Dermis blood vessel endothelial cell (primary cell): ENCODE data around the gene TOP2A. TPM values are rescaled to one million over a fixed set of nuclear protein-coding genes. Genes with fewer than 3 reads are reported as not detected.
"Not testable (repeated sequence)": the region's sequence is repeated elsewhere in the genome, so short reads cannot be mapped to it uniquely, and the experiment has no call there.

Experiments used
- DNase-seq: peaks from one replicate; pipeline ENCODE4 v3.0.0; 2010
- total RNA-seq: library from RNA; depleted of rRNA; stranded (reverse); fragments of >200 nt; gene quantifications from 2 replicates; pipeline ENCODE4 v1.2.3, GENCODE V29; 2014

The TOP2A gene
- total RNA-seq, 1 donor from 2014 or later, result 39.3 TPM

DNA sequence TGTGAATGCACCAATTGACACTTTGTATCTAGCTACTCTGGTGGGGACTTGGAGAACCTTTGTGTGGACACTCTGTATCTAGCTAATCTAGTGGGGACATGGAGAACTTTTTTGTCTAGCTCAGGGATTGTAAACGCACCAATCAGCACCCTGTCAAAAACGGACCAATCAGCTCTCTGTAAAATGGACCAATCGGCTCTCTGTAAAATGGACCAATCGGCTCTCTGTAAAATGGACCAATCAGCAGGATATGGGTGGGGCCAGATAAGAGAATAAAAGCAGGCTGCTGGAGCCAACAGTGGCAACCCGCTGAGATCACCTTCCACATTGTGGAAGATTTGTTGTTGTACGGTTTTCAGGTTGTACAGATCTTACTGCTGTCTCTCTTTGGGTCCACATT is 41.2 kb downstream of the TOP2A start:
- not testable (repeated sequence) for DNase-seq

DNA sequence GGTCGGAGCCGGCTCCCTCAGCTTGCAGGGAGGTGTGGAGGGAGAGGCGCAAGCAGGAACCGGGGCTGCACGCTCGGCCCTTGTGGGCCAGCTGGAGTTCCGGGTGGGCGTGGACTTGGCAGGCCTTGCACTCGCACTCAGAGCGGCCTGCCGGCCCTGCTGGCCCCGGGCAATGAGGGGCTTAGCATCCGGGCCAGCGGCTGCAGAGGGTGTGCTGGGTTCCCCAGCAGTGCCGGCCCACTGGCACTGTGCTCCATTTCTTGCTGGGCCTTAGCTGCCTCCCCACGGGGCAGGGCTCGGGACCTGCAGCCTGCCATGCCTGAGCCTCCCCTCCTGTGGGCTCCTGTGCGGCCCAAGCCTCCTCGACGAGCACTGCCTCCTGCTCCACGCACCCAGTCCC is 41.9 kb downstream of the TOP2A start:
- DNase-seq, result not testable (repeated sequence)

DNA sequence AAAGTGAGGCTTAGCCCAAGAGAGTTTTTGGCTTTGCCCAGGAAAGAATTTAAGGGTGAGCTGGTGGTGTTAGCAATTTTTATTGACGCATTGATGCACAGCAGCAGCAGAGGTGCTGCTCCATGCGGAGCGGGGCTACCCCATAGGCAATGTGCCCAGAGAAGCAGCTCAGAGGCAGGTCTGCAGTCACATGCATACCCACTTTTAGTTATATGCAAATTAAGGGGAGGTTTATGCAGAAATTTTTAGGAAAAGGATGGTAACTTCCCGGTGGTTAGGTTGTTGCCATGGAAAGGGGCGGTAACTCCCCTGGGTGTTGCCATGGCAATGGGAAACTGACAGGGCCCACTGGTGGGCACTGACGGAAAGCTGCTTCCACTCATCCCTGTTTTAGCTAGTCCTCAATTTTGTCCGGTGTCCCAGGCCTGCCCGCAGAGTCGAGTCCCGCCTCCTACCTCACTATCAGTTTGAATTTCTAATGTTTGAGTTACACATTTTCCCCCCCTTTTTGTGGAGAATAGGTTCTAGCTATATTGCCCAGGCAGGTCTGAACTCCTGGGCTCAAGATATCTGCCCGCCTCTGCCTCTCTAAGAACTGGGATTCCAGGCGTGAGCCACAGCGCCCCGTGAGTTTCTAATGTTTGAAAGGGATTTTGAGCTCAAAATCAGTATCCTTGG is 42.7 kb downstream of the TOP2A start:
- DNase-seq, result no peak

DNA sequence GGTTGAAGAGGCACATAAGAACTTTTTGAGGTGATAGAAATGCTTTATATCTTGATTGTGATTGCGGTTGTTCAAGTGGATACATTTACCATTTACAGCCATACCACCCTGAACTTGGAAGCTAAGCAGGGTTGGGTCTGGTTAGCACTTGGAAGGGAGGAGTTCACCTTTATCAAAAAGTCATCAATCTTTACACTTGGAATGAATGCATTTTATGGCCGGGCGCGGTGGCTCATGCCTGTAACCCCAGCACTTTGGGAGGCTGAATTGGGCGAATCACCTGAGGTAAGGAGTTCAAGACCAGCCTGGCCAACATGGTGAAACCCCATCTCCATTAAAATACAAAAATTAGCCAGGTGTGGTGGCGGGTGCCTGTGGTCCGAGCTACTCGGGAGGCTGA is 43.7 kb downstream of the TOP2A start:
- no peak for DNase-seq

DNA sequence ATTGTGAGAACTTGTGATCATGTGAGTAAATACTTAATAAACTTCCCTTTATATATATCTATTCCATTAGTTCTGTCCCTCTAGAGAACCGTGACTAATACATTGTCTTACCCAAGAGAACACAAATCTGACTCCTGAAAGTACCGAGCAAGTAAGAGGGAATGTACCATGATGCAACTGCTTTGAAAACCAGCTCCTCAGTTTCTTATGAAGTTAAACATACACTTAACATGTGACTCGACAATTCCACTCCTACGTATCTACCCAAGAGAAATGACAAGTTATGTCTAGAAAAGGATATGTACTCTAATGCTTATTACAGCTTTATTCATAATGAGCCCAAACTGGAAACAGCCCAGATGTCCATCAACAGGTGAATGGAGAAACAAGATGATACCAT is 44.4 kb downstream of the TOP2A start:
- DNase-seq, result no peak

DNA sequence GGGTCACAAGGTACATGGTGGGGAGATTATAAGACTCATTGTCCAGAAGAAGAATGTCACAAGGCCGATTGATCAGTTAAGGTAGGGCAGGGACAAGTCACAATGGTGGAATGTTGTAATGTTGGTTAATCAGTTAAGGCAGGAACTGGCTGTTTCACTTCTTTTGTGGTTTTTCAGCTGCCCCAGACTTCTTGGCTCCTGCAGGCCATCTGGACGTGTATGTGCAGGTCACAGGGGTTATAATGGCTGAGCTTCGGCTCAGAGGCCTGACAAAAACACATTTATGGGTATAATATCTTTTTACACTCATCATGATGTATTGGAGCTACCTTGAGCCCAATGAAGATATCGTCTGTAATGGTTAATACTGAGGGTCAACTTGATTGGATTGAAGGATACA is 45.1 kb downstream of the TOP2A start:
- DNase-seq, result not testable (repeated sequence)

DNA sequence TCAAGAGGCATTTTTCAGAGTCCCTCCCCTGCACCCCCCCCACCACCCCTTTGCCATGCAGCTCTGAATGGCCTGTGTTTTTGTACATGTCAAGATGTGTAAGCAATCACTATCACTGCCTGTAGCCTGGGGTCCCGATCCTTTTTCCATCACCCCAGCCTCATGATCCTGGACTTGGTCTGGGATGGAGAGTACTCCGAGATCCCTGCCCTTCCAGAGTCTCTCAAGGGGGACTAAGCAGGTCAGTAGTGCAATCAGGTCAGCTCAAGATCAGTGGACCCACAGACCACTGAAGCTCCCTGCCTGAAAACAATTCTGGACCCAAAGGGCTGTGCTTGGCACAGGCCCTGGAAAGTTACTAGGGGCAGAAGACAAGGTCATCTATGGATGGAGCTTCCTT is 45.7 kb downstream of the TOP2A start:
- no peak for DNase-seq

DNA sequence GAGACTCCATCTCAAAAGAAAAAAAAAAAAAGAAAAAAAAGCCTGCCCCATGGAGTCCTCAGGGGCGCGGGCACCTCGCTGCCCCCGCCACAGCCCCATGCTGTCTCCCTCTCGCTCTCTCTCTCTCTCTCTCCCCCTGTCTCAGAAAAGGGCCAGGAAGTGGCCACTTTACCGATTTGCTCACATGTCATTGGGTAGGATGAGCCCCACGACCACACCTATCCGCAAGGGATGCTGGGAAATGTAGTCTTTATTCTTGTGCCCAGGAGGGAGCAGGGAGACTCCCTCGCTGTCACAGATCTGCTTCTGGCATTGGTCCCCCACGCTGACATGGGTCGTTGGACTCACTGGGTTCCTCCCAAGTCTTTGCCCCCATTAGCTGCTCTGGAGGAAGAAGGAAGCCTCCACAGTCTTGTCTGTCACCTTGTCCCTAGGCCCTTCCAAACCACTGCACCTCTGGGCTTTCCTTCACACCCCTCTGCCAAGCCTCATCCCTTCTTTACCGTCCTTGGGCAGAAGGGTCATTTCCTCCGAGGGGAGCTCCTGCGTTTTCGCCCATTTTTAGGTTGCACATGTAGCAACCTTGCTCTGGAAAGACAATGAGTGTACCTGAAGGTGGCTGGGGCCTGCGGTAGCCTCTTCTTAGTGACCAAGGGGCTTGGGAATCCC is 46.3 kb downstream of the TOP2A start:
- DNase-seq, result no peak

DNA sequence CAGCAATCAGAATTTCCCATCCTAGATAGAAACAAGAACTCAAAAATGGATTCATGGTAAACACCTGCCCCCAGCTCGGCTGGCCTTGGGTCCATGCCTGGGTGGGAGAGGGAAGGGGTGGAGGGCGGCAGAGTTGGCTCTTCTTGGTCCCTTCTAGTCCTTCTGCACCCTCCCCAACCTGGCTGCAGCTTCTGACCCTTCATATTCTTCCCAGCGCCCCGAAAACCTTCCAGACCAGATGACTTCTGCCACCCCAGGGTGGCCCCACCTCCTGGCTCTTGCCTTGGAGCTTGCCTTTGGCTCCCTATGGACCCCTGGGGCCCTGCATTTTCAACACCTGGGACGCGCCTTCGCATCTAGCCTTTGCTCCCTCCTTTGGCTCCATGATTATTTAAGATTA is 47.8 kb downstream of the TOP2A start:
- no peak for DNase-seq

DNA sequence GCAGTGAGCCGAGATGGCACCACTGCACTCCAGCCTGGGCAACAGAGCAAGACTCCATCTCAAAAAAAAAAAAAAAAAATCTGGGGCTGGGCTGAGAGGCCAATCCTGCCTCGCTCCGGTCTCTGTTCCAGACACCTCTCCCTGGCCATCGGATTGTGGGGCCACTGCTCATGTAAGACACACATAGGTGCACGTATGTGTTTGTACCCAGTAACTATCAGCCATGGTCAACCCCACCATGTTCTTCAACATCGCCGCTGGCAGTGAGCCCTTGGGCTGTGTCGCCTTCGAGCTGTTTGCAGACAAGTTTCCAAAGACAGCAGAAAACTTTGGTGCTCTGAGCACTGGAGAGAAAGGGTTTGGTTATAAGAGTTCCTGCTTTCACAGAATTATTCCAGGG is 50.0 kb downstream of the TOP2A start:
- DNase-seq, result not testable (repeated sequence)

DNA sequence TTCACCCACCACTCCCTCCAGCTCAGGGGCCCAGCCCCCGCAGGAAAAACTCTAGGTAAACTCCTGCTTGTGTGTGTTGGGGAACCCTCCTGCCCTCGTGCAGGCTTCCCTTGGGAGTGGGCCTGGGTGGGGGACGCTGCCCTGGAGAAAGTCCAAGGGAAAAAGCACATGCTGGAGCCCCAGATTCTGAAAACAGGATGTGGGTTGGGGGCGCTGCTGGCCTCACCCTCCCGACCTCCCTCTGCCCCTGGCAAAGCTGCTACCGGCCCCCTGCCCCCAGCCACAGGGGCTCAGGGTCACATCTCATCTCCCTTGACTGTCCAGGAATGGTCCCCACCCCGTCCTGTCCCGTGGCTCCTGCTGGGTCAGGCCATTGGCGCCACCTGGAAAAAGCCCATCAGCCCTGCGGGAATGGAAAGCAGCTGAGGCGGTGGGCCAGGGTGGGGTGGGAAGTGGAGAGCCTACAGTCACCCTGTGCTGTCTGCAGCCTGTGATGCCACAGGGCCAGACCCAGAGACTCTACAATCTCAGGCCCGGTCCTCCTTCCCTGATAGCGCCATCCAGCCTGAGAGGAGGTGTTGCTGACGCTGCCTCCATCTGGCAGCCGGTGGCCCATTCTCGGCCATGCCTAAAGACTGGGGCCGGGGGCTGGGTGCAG is 50.7 kb downstream of the TOP2A start:
- no peak for DNase-seq

DNA sequence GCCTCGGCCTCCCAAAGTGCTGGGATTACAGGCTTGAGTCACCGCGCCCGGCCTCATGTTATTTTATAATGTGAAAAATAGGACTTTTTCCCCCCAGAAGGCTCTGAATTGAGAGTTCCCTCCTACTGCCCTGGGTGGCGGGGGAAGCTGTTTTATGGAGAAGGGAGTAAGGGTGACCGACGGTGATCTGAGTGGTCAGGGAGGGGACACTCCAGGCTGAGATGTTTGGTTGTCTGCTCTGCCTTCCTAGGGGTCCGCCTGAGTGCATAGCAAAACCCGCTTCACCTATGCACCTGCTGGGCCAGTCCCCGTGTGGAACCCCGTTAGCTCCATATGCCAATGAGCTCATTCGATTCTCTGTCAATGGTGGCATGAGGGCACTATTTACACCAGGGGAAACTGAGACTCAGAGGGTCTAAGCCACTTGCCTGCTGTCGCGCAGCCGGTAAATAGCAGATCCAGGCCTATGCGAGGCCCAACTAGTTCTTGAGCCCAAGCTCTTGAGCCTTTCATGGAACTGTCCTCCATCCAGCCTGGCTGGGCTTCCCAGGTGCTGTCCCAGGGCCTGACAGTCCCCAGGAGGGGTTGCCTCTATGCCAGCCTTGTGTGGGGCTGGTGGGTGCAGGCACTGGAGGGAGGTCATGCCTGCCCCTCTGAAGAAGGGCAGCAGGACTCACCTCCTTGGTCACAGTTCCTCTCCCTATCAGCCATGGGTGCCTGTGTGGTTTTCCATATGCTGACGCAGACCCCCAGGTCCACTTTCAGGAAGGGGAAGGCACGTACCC is 51.4 kb downstream of the TOP2A start:
- no peak for DNase-seq

DNA sequence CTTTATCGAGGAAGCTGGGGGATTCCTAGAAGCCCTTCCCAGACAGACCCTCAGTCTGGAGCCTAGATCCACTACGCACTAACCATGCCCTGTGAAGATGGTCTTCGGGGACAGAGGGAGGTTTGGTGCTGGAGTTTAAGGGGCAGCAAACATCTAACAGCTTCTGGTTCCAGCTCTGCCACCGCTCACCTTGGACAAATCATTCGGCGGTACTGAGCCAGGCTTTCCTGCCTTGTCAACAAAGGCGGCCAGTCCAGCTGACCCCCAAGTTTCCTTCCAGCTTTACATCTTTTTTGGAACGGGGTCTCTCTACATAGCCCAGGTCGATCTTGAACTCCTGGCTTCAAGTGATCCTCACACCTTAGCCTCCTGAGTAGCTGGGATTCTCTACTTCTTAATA is 52.8 kb downstream of the TOP2A start:
- DNase-seq, result no peak

DNA sequence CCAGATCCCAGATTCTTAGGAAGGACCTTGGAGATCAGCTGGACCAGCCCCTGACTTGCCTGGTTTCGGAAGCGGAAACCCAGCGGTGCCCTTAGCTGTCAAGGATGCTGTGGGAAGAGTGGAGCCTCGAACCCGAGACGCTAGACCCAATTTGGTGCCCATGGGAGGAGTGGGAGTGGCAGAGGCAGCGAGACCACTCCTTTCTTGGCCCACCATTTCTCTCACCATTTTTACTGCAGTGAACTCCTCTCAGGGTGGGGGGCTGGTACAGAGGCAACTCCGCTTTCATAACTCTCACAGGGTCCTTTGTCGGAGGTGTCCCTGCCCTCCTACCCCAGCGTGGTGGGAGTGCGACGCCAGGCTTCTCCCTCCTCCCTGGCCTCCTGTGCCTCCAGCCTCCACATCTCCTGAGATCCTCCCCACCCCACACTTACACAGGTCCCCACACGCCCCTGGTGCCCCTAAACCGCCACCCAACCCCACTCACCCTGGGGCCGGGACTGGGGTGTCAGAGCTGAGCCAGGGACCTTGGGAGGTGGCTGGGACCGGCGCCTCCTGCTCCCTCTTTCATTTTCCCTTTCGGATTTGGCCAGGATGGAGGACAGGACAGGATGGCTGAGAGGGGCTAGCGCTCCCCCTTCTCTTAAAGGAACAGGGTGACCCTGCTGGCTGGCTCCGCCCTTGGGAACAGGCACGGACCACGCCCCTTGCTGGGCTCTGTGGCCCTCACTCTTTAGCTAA is 53.4 kb downstream of the TOP2A start, which contains the start of gene GJD3:
TSS of gene GJD3 (minus strand) at position 617 of the 741 bp plus-strand sequence. CDS start 922 bp downstream, outside the sequence.
- DNase-seq, result no peak

DNA sequence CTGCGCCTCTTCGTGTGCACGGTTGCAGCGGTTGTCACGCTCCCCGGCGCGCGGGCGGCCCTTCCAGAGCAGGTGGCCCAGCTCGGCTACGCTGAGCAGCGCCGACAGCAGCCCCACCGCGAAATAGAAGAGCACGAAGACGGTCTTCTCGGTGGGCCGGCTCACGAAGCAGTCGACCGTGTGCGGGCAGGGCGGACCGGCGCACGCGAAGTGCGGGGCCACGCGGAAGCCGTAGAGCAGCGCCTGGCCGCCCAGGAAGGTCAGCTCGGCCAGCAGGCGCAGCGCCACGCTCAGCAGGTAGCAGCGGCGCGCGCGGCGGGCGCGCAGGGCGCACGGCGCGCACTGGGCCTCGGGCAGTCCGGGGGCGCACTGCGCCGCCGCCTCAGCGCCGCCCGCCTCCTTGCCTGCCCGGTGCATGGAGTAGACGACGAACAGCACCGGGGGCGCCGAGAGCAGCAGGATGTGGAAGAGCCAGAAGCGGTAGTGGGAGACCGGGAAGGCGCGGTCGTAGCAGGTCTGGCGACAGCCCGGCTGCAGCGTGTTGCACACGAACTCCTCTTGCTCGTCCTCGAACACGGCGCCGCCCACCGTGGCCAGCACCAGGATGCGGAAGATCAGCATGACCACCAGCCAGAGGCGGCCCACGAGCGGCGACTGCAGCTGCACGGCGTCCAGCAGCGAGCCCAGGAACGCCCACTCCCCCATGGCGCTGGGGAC is 54.4 kb downstream of the TOP2A start:
- DNase-seq, result peak; percentile 59

DNA sequence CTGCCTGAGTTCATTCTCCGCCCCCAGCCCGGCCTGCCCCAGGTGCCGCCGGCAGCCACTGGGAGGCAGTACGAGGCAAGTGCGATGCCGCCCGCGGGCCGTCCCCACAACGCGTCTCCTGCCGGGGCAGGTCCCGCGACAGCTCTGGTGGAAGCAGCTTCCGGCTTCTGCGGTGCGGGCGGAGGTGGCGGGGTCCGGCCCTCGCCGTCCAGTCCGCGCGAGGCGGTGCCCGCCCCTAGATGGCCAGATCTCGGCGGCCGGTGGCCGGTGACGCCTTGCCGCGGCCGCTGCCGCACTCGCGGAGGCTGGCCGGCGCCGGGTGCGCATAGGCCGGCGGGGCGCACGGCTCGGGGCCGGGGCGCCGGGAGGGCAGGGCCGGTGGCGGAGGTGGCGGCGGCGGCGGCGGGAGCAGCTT is 55.0 kb downstream of the TOP2A start:
- peak; percentile 89 for DNase-seq

DNA sequence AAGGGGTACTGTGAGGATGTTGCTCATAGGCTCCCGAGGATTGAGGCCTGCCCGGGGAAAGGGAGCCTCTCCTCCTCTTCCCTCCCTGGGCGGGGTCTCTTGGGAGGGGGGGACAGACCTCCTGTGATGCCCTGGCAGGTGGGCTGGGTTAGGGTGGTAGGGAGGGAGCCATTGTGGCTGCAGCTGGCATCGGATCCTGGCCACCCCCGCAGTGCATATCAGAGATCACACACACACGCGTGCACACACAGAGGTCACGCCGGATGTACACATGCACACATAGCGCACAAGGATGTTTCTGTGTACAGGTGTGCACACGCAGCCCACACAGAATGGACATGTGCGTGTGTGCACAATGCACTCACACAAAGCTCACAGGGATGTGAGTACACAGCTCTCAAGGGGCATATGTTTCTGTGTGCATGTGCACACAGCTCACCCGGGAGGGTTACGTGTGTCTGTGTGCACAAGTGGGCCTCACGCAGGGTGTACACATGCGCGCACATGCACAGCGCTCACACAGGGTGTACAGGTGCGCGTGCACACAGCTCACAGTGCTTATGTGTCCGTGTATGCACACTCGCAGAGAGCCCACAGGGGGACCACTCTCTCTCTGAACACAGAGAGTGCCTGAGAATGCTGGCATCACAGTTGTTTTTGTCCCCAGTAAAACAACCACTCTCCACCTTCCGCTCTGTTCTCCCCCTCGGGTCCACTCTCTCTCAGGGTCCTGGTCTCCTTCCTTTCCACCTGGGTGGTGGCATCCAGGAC is 55.6 kb downstream of the TOP2A start:
- no peak for DNase-seq

DNA sequence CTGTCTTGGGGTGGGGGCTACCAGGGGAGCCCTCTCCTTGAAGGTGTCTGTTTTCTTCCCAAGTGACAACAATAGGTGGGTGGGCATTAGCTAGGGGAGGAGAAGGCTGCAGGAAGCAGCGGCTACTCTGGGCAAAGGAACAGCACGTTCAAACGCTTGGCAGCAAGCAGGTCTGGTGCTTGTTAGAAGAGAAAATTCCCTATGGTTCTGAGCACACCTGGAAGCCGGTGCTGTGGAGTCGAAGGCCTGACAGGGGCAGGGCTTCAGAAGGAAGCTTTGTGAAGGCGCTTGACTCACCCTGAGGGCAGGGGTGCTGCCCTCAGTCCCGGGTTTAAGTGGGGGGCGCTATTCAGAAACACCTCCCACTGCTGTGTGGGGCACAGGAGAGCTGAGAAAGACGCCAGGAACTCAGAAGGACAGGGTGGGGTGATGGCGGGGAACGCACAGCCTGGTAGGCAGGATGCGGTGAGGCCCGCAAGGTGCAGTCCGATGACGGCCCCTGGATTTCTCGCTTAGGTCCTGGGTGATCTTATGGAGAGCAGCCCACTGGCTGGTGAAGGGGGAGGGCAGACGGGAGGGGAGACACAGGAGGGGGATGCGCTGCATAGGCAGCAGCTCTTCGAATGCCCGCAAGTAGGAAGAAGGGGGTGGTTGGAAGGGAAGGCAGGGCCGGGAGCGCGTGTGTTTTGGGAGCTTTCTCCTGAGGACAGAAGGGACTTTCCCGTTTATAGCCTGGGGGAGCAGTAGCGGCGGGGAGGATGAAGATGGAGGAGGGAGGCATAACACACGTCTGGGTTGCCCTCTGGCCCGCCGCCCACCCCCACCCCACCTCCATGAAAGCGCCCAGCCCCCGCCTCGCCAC is 56.4 kb downstream of the TOP2A start:
- DNase-seq, result no peak

DNA sequence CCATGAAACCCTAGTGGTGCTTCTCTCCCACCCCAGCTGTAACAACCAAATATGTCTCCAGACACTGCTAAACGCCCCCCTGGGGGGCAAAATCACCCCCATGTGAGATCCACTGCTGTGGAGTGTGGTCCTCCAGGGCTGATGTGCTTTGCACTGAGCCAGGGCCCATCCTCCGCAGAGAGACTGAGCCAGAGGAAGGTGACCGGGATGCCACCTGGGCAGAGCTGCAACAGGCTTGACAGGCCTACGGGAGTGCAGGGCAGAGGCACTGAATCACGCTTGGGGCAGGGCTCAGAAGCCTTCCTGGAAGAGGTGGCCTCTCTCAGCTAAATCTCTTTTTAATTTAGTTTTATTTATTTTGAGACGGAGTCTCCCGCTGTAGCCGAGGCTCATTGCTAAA is 57.6 kb downstream of the TOP2A start:
- DNase-seq, result no peak
